NCI-H446 (cell line): ENCODE data around the gene SLC12A7.

Source experiments
- DNase-seq, 2 experiments: peaks; one replicate each; lab custom pipeline; 2025; lab: John Stamatoyannopoulos, UW

The SLC12A7 gene

DNA sequence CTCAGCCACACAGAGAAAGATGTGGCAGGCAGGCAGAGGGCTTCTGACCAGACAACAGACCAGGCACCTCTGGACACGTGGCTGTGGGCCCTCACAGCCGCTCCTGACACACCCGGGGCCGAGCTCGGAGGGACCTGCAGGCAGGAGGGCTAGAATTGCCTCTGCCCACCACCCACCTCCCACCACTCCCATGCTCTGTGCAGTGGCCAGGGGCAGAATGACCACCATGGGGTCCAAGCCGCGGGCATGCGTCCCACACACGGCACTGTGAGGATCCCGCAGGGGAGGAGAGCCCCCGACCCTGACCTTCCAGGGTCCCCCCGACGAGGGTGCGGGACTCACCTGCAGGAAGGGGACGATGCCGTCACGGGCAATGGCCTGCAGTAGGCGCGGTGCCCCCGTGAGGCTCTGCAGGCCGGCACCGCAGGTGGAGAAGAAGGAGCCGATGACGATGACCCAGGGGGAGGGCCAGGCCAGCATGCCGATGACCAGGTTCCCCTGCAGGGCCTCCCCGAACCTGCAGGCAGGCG is 34.3 kb downstream of the SLC12A7 start:
- no peak for DNase-seq

DNA sequence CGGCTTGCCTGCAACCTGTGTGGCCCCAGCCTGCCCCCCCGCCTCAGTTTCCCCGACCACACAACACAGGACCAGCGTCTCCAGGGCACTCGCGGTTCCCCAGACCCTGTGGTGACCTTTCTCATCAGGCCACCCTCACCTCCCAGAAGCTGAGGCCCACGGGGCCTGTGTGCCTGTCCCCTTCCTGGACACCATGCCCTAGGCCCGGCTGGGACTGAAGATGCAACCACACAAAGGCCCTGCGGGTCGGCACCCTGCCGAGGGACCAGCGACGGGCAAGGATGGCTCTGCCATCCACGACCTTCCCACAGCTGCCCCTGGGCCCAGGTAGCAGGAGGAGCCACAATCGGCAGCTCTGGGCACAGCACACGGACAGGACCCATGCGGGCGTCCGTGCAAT is 34.8 kb downstream of the SLC12A7 start:
- DNase-seq = no peak

DNA sequence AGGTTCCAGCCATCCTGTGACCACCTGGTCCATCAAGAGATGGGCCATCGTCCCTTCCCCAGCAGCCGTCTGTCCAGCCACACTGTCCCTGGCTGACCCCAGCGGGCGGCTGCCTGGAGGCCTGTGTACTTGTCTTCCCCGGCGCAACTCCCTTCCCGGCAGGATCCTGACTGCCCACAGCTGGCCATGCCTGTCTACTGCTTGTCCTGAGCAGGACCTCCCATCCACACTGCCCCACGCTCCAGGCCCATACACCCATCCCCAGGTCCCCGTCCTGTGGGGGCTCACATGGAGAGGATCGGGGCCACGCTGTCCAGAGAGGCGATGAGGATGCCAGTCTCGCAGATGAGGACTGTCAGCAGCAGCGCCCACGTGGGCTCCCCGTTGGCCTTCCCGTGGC is 35.5 kb downstream of the SLC12A7 start:
- no peak for DNase-seq

DNA sequence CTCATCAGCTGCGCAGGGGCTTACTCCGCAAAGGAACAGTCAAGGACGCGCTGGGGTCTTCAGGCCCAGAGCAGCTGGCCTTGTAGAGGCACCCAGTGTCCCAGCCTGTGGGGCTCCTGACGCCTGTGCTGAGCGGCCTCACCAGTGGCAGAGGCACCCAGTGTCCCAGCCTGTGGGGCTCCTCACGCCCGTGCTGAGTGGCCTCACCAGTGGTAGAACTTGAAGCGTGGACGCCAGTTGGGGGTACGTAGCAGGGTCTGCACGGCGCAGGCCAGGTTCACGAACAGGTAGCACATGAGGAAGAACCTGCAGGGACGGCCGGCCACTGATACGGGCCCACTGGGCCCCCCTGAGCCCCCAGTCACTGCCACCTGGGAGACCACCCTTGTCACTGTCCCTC is 35.9 kb downstream of the SLC12A7 start:
- DNase-seq = no peak

DNA sequence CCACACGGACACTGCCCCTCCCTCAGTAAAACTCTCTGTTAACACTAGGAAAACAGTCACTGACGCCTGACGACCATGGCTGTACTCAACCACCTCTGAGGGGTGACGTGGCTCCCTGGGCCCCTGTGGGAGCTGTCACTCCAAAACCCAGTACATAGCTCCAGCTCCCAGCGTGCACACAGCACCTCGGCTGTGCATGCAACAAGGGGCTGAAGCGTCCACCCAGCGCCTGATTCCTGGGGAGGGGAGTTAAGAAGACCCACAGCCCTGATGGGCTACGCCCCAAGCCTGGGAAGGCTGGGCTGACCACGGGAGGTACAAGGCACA is 36.3 kb downstream of the SLC12A7 start:
- no peak for DNase-seq

DNA sequence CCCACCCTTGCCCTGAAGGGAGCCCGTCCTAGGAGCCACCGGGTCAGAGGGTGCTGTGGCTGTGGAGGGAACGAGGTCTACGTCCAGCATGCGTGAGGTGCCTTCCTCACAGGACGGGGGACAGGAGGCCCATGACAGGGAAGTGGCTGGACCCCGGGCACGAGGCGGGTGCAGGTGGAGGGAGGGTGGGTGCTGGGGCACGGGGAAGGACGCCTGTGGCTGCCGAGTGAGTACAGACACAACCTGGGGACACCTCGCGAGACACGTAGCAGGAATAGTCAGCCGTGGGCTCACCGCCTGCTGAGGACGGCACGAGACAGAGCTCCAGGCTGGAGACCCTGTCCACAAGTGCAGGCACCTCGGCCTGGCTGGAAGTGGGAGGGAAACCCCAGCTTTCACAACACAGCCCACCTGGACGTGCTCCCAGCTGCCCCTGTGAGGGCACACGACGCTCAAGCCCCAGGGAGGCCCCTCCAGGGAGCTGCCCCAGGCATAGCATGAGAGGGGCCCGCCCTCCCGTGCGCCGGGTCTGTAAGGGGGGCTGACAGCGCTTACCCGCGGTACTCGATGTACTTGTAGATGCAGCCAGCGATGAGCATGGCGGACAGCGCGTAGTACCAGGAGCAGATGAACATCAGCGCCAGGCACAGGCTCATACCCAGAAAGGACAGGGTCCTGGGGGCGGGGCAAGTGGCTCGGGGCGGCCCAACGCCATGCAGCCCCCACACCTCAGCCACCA is 36.9 kb downstream of the SLC12A7 start:
- no peak for DNase-seq

GRCh38 chr5:1074226-1074625 is 37.6 kb downstream of the SLC12A7 start:
- no peak for DNase-seq

GRCh38 chr5:1073239-1074102 is 38.4 kb downstream of the SLC12A7 start:
- no peak for DNase-seq

- DNase-seq = no peak
Observed at GRCh38 chr5:1069720-1070088, 42.2 kb downstream of the SLC12A7 start.

- DNase-seq = no peak
Observed at GRCh38 chr5:1068895-1069719, 42.8 kb downstream of the SLC12A7 start.

DNA sequence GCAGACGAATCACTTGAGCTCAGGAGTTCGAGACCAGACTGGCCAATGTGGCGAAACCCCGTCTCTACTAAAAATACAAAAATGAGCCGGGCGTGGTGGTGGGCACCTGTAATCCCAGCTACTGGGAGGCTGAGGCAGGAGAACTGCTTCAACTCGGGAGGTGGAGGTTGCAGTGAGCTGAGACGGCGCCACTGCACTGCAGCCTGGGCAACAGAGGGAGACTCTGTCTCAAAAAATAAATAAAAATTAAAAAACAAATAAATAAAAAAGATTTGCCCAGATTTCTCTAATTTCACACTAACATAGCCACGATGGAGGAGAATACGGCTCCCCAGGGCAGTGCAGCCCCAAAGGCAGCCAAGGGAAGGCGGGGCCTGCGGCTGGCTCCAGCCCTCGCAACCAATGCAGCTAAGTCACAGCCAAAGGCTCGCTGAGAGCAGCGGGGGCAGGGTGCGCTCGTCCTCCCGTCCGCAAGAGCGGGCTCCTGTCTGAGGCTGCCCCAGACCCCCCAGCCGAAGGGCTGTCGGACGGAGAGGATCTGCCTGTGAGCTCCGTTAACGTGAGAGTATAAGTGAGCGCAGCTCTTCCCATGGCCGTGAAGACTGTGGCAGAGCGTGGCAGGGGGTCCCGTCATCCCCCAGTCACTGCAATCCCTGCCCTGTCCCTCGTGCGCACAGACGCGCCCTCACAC is 43.5 kb downstream of the SLC12A7 start:
- DNase-seq = no peak

DNA sequence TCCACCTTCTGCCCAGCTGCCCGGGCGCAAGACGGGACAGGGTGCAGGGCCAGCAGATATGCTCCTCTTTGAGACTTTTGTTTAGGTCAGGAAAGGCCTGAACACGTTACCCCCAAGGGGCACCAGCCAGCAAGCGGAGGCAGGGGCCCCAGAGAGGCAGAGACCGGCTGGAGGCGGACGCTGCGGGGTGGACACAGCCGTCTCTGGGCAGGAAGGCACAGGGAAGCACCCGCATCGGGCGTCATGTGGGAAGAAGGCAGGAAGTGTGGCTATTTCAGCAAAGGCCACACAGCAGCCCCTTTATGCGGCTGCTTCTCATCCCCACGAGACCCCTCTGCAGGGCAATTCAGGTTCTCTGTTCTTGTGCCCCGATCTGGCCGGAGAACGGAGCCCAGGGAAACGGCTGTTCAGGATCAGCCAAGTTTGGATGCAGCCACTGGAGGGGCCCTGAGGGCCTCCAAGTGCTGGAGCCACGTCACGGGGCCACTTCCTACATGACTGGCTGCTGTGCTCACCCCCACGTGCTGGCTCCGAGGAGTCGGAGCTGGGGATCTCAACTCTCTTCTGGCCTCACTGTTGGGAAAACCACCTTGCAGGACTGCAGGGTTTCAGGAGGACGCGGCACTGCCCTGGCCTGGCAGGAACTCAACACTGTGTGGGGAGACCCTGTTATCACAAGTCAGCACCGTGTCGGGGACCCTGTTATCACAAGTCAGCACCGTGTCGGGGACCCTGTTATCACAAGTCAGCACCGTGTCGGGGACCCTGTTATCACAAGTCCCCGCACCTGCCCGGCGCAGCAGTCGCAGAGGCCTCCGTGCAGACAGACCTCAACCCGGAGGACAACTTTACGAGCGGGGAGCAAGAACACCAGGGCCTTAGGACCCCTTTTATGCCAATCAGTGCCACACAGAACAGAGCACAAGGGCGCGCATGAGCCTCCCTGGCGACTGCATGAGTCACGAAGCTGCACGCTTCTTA is 44.4 kb downstream of the SLC12A7 start:
- DNase-seq = no peak

DNA sequence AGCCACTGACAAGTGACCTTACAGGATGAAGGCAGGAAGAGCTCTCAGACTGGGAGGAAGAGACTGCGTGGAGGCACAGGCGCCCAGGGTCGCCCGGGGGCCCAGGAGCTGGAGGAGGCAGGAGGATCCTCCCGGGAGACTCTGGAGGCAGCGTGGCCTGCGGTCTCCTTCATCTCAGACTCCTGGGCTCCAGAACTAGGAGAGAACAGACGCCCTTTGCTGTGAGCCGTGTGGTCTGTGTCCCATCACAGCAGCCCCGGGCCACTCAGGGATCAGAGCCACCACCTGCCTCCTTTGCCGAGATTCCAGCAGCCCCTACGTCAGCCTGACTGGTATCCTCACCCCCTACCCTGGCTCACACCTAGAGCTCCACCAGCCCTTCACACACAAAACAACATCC is 45.2 kb downstream of the SLC12A7 start:
- no peak for DNase-seq

DNA sequence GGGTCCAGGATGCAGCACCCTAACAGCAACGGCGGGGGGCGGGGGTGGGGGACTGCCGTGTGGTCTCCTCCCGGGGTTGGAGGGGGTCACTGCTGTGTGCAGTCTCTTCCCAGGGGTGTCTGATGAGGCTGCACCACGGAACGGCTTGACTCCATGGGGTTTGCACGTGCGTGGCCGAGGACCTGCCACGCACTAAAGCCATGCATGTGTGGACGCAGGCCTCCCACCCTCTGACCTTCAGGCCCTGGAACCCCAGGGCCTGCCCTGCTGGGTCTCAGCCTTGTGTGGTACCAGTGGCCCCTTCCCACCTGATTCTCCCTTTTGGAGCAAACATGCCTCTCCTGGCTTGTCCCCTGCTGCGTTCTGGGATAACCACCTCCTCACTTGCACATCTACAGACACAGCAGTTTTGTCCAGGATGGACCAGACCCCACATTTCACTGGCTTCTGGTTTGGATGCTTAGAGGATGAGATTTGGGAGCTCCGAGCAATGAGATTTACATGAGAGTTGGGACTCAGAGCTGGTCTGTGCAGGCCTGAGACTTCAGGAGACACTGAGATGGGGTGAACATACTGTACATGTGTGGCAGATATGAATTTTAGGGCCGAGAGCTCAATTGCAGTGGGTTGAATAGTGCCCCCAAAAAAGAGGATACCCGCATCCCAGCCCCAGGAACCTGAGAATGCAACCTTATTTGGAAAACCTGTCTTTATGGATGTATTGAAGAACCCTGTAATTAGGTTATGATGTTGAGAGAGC is 45.8 kb downstream of the SLC12A7 start:
- no peak for DNase-seq

DNA sequence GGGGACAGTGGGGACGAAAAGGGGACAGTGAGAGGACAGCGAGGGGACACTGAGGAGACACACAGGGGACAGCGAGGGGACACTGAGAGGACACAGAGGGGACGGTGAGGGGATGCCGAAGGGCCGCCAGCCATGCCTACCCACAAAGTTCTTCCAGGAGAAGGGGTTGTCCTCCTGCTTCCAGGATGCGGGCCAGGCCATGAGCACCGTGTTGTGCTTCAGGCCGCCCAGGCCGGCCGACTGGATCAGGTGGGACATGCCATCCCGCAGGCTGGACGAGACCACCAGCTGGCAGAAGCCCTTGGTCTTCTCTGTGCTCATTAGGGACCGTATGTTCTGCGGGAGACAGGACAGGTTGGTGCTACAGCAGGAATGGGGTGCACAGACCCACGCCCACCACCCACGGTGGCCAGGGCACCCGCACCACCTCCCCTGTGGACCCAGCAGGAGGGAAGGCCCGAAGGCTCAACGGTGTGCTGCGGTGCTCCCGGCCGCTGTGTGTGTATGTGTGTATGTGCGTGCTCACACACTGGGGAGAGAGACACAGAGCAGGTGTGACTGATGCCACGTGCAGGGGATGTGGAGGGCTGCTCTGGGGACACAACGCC is 46.6 kb downstream of the SLC12A7 start:
- DNase-seq = no peak

DNA sequence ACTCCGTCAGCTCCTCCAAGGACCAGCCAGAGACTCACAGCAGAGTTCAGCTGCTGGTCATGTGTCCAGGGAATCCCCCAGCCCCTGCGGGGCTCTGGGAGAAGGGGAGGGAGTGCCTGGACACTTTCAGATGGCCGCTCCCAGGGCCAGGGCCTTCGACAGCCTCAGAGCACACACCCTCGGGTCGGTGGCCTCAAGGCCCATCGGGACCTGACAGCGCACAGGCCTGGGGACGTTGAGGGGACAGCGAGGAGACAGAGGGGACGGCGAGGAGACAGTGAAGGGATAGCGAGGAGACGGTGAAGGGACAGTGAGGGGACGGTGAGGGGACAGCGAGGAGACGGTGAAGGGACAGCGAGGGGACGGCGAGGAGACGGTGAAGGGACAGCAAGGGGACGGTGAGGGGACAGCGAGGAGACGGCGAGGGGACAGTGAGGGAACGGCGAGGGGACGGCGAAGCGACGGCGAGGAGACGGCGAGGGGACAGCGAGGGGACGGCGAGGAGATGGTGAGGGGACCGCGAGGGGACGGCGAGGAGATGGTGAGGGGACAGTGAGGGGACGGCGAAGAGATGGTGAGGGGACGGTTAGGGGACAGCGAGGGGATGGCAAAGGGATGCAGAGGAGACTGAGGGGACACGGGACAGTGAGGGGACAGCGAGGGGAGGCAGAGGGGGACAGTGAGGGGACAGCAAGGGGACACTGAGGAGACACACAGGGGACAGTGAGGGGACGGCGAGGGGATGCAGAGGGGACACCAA is 47.3 kb downstream of the SLC12A7 start:
- no peak for DNase-seq

DNA sequence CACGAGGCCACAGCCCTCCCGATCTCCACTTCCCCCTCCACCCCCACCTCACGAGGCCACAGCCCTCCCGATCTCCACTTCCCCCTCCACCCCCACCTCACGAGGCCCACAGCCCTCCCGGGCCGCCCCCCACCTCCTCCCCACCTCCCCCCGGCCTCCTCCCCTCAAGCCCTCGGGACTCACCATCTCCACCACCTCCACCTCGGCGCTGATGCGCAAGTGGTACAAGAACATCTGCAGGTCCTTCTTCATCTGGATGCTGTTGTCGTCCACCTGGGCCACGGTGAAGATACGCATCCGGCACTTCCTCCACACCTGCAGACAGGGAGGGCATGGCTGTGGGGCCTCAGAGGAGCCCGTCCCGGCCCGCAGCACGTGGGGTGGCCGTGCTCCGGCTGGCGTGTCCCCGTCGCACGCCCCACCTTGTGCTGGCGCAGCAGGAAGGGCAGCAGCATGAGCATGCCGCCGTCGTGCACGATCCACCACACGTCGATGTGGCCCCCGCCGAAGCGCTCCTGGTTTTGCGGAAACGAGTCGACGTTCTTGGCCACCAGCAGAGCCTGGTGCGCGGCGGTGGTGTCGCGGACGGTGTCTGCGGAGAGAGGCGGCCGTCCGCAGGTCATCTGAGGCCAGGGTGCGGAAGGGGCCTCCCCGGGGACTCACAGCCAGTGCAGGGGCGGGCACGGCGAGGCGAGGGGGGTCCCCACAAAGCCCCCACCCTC is 48.0 kb downstream of the SLC12A7 start:
- DNase-seq = no peak
